GM12878 (cell line): ENCODE measurements around the gene MAN1A1. TPM values are rescaled to one million over a fixed set of nuclear protein-coding genes. Genes with fewer than 3 reads are reported as not detected.

ENCODE experiments used
- ATAC-seq: fragments of 200-7000 bp; cut with Tn5 transposase; 3 replicates; pipeline ENCODE4 v1.9.1; 2020; ENCODE audit warnings: mild to moderate bottlenecking, moderate library complexity
- BruUV-seq: library from RNA; stranded (reverse); fragments of 400-500 nt; replicated peaks from 2 replicates; lab custom pipeline; 2021; lab: Mats Ljungman, UMichigan
- CTCF ChIA-PET: fragments of 300-600 bp; sonication (Branson Sonifier 250); formaldehyde crosslinking; extraction: SDS; loops from one replicate; lab custom pipeline; 2021; ENCODE audit warnings: inconsistent platforms; lab: Yijun Ruan, JAX
- POLR2A ChIA-PET: fragments of 350-600 bp; formaldehyde crosslinking; extraction: SDS; loops from one replicate; lab custom pipeline; 2021; ENCODE audit warnings: inconsistent platforms; lab: Charles Lee
- RAD21 ChIA-PET: fragments of 300-600 bp; sonication (Branson Sonifier 250); formaldehyde crosslinking; loops from one replicate; lab custom pipeline; 2023; ENCODE audit warnings: antibody characterized with exemption; ENCODE audit not compliant: unreplicated experiment; lab: Charles Lee
- SMC1A ChIA-PET: fragments of 300-600 bp; sonication (Branson Sonifier 250); formaldehyde crosslinking; loops from one replicate; lab custom pipeline; 2023; ENCODE audit not compliant: unreplicated experiment, uncharacterized antibody; lab: Charles Lee
- DNase-seq: peaks from one replicate; pipeline ENCODE4 v3.0.0-alpha.2; 2011; ENCODE audit warnings: low read depth, low spot score
- FAIRE-seq: peaks from 3 replicates; lab custom pipeline; 2011; peaks lifted over from hg19 to GRCh38; lab: Jason Lieb, UNC
- H2AFZ ChIP-seq: 2 replicates; pipeline ENCODE4 v1.6.0; 2011; ENCODE audit warnings: low read depth, low read length, control low read depth; ENCODE audit not compliant: control insufficient read depth
- H3K27ac ChIP-seq: 2 replicates; pipeline ENCODE4 v1.5.1; 2011; ENCODE audit warnings: control low read depth; ENCODE audit not compliant: control insufficient read depth, insufficient read depth
- H3K27me3 ChIP-seq, 2 experiments: replicated peaks in 1 of 2; 2 replicates each; pipeline versions ENCODE4 v1.6.0 to v1.6.1; 2011; ENCODE audit warnings: low read length in 1 of 2; ENCODE audit not compliant: control insufficient read depth in 2 of 2, insufficient read depth in 2 of 2
- H3K36me3 ChIP-seq, 2 experiments: 2 replicates each; pipeline ENCODE4 v1.5.1; 2011; ENCODE audit warnings: low read length in 1 of 2; ENCODE audit not compliant: control insufficient read depth in 2 of 2, insufficient read depth in 2 of 2
- H3K4me1 ChIP-seq: 2 replicates; pipeline ENCODE4 v1.6.1; 2011; ENCODE audit warnings: mild to moderate bottlenecking, low read length, moderate library complexity, mixed read lengths; ENCODE audit not compliant: control insufficient read depth, insufficient read depth
- H3K4me2 ChIP-seq: 2 replicates; pipeline ENCODE4 v1.6.0; 2011; ENCODE audit warnings: control low read depth; ENCODE audit not compliant: control insufficient read depth, insufficient read depth
- H3K4me3 ChIP-seq: fragments of 200-600 bp; sonication (generic); 2 replicates; pipeline ENCODE4 v1.5.1; 2016
- H3K79me2 ChIP-seq: 2 replicates; pipeline ENCODE4 v1.6.0; 2011; ENCODE audit warnings: low read length; ENCODE audit not compliant: control insufficient read depth, insufficient read depth
- H3K9ac ChIP-seq: 2 replicates; pipeline ENCODE4 v1.8.0; 2011; ENCODE audit warnings: low read length, control low read depth, mixed read lengths; ENCODE audit not compliant: control insufficient read depth, insufficient read depth
- H3K9me3 ChIP-seq: replicated peaks from 3 replicates; pipeline ENCODE4 v1.5.1; 2011; ENCODE audit warnings: mild to moderate bottlenecking, low read length; ENCODE audit not compliant: control insufficient read depth, insufficient read depth
- H4K20me1 ChIP-seq: 2 replicates; pipeline ENCODE4 v1.6.0; 2011; ENCODE audit not compliant: control insufficient read depth, insufficient read depth
- BRCA1 ChIP-seq: IDR thresholded peaks from 2 replicates; pipeline ENCODE4 v1.6.1; 2011; ENCODE audit warnings: low read depth, low read length, improper control_type of control experiment
- HCFC1 ChIP-seq: fragments of 150-350 bp; IDR thresholded peaks from 2 replicates; pipeline ENCODE4 v1.6.1; 2014; ENCODE audit warnings: low read length
- HDGF ChIP-seq: fragments of 450-650 bp; IDR thresholded peaks from 2 replicates; pipeline ENCODE4 v1.6.1; 2016; ENCODE audit warnings: antibody characterized with exemption
- RAD21 ChIP-seq: IDR thresholded peaks from 2 replicates; pipeline ENCODE4 v1.6.1; 2011; ENCODE audit warnings: mild to moderate bottlenecking, low read depth, low read length, moderate library complexity; ENCODE audit not compliant: insufficient read depth
- SMC3 ChIP-seq: IDR thresholded peaks from 2 replicates; pipeline ENCODE4 v1.6.1; 2011; ENCODE audit warnings: low read length, improper control_type of control experiment, borderline replicate concordance
- SPI1 ChIP-seq: IDR thresholded peaks from 2 replicates; pipeline ENCODE4 v1.6.1; 2011; ENCODE audit warnings: low read depth, mild to moderate bottlenecking, low read length, moderate library complexity, borderline replicate concordance; ENCODE audit not compliant: insufficient read depth
- SRF ChIP-seq, 2 experiments: IDR thresholded peaks; 2 replicates each; pipeline ENCODE4 v1.6.1; 2011; ENCODE audit warnings: low read depth in 2 of 2, low read length in 2 of 2, mild to moderate bottlenecking in 1 of 2, moderate library complexity in 1 of 2
- STAT1 ChIP-seq: fragments of 450-650 bp; conservative IDR thresholded peaks from 2 replicates; pipeline ENCODE4 v1.6.1; 2014; ENCODE audit warnings: antibody characterized with exemption, mild to moderate bottlenecking
- STAT3 ChIP-seq: IDR thresholded peaks from 2 replicates; pipeline ENCODE4 v1.6.1; 2011; ENCODE audit warnings: low read depth, low read length, improper control_type of control experiment
- ZZZ3 ChIP-seq: IDR thresholded peaks from 2 replicates; pipeline ENCODE4 v1.6.1; 2011; ENCODE audit warnings: low read depth; ENCODE audit not compliant: control insufficient read depth, insufficient read length
- WGBS: methylation state at CpG from one replicate; pipeline ENCODE4 v1.1.6; 2016; ENCODE audit warnings: low lambda C conversion rate; ENCODE audit not compliant: insufficient replicate concordance, insufficient coverage; ENCODE audit errors: missing lambda C conversion rate; 5-methylcytosine and 5-hydroxymethylcytosine counted together
- in situ Hi-C: fragments of 300-500 bp; cut with MboI; formaldehyde crosslinking; loops from 9 replicates; pipeline ENCODE4 v1.14.3; 2018; ENCODE audit warnings: mixed read lengths
- intact Hi-C: fragments of 100-400 bp; cut with micrococcal nuclease; formaldehyde crosslinking; loops from one replicate; pipeline ENCODE4 v1.14.2; 2022; ENCODE audit not compliant: unreplicated experiment
- polyA plus RNA-seq, 11 experiments: library from polyadenylated mRNA; depleted of rRNA in 4 of 11; unstranded in 6 of 11; stranded (reverse) in 5 of 11; fragments of >200 nt; fragmentation: Nextera tagmentation in 4 of 11; fragmentation: Illumina TruSeq in 1 of 11; extraction: Ambion mirVana in 4 of 11; extraction: Trizol in 1 of 11; gene quantifications; 1 replicate in 1 of 11; 2 replicates in 10 of 11; pipeline versions ENCODE4 v1.2.1 to v1.2.3, GENCODE V29; 2011 to 2016; ENCODE audit warnings: inconsistent platforms in 2 of 11, missing spikeins in 2 of 11, low read depth in 1 of 11
- total RNA-seq, 4 experiments: library from RNA; depleted of rRNA in 3 of 4; stranded (reverse); fragments of >200 nt in 3 of 4; fragmentation: Illumina TruSeq in 1 of 4; extraction: Trizol in 1 of 4; gene quantifications; 2 replicates each; pipeline versions ENCODE4 v1.2.1 to v1.2.3, GENCODE V29; 2013 to 2021
- TF ChIP-seq, protein P1 (sequence below): fragments of 450-650 bp; IDR thresholded peaks from 2 replicates; pipeline ENCODE4 v1.6.1; 2017; ENCODE audit warnings: mild to moderate bottlenecking, moderate library complexity
- TF ChIP-seq, protein P2 (sequence below): fragments of 150-350 bp; IDR thresholded peaks from 2 replicates; pipeline ENCODE4 v1.6.1; 2014; ENCODE audit warnings: mild to moderate bottlenecking, low read depth, low read length
- TF ChIP-seq, protein P3 (sequence below): fragments of 450-650 bp; IDR thresholded peaks from 2 replicates; pipeline ENCODE4 v1.6.1; 2016; ENCODE audit warnings: mild to moderate bottlenecking

The MAN1A1 gene
- total and polyA plus RNA-seq, 10 of the 15 experiments (the other 5 are each of a cell fraction or from before 2014, with no cell fraction given) = 5.4 to 28.1 (median 19.5) TPM

DNA sequence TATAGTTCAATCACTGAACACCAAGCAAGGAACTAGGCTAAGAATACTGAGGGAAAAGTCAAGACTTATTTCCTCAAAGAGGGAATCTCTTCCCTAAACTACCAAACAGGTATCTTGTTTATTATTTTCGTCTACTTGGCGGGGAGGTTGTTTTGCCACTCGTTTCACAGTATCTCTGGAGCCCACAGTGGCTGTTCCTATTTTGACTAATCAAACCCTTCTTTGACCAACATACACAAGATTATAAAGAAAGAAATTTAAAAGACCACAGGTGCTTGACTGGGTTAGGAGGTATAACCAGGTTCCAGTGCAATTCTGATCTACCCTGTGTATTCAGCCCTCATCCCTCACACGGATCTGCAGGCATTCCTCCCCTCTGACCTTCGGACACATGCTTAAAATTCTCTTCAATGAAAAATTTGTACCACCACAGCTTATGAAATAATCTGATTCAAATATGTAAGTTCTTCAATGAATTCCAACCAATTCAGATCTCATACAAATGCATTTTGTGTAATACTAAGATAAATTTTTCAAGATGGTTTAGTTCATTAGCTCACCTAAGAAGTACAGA, 5.9 kb downstream of the MAN1A1 start (continued):
- TF ChIP-seq, protein P1, sequence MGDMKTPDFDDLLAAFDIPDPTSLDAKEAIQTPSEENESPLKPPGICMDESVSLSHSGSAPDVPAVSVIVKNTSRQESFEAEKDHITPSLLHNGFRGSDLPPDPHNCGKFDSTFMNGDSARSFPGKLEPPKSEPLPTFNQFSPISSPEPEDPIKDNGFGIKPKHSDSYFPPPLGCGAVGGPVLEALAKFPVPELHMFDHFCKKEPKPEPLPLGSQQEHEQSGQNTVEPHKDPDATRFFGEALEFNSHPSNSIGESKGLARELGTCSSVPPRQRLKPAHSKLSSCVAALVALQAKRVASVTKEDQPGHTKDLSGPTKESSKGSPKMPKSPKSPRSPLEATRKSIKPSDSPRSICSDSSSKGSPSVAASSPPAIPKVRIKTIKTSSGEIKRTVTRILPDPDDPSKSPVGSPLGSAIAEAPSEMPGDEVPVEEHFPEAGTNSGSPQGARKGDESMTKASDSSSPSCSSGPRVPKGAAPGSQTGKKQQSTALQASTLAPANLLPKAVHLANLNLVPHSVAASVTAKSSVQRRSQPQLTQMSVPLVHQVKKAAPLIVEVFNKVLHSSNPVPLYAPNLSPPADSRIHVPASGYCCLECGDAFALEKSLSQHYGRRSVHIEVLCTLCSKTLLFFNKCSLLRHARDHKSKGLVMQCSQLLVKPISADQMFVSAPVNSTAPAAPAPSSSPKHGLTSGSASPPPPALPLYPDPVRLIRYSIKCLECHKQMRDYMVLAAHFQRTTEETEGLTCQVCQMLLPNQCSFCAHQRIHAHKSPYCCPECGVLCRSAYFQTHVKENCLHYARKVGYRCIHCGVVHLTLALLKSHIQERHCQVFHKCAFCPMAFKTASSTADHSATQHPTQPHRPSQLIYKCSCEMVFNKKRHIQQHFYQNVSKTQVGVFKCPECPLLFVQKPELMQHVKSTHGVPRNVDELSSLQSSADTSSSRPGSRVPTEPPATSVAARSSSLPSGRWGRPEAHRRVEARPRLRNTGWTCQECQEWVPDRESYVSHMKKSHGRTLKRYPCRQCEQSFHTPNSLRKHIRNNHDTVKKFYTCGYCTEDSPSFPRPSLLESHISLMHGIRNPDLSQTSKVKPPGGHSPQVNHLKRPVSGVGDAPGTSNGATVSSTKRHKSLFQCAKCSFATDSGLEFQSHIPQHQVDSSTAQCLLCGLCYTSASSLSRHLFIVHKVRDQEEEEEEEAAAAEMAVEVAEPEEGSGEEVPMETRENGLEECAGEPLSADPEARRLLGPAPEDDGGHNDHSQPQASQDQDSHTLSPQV = no peak
- TF ChIP-seq HCFC1 = no peak

DNA sequence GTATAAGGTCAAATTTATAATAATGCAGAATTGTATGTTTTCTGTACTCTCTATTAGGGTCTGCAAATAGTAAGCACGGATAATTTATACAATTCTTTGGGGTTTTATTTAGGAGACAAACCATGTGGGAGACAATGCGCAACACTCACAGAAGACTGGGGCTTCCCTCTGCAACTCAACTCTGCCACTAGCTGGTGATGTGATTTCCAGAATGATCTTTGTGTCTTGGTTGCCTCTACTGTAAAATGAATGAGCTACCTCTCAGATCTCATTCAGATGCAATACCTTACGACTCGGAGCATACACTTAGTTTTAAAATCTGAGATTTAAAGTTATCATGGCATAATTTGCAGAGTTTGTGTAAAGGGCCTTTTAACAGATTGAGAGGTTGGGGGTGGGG, 6.4 kb downstream of the MAN1A1 start:
- Histone ChIP-seq H3K9me3 (no peaks in the 10 kb centered on the region), H3K4me2 (peak overlapping the region; percentile 40; the same call in 1 of the 2 replicates), H3K4me3 (no peak overlapping the region), H3K4me1 (peaks cover 10% of the 10 kb centered on the region), H3K79me2 (peaks cover 31% of the 10 kb centered on the region), H3K36me3 (no peaks in the 10 kb centered on the region), H2AFZ (no peak overlapping the region), H3K9ac (no peak overlapping the region), H3K27ac (no peak overlapping the region), H4K20me1 (no peaks in the 10 kb centered on the region), H3K27me3 (no peaks in the 10 kb centered on the region)
- SMC1A ChIA-PET = interaction anchor here (0.6 to 18.1 kb wide), 30 partner anchors 8 to 635 kb away, joined by 3 to 359 read pairs (median 6); no protein-coding TSS in a partner anchor
- CTCF ChIA-PET = interaction anchor here (0.6 to 8.4 kb wide), 27 partner anchors 8 to 211 kb away, joined by 3 to 144 read pairs (median 4); no protein-coding TSS in a partner anchor
- RAD21 ChIA-PET = interaction anchor here (0.6 to 18.1 kb wide), 16 partner anchors 8 to 638 kb away, joined by 3 to 414 read pairs (median 8); no protein-coding TSS in a partner anchor
- POLR2A ChIA-PET = interaction anchor here (0.6 to 5.2 kb wide), 7 partner anchors 9 to 195 kb away, joined by 3 to 60 read pairs (median 3); no protein-coding TSS in a partner anchor
- no peak for DNase-seq
- WGBS = 96% methylated on average over 4 of the region's 4 CpGs
- FAIRE-seq = no peak
- peak; percentile 35 for ATAC-seq
- BruUV-seq = no TSS peak
- in situ Hi-C loops (loop anchor here (5.0 to 10.0 kb wide), 2 partner anchors 191 to 632 kb away; no protein-coding TSS in a partner anchor), intact Hi-C loops (loop anchor here (10.0 kb wide), 1 partner anchor 448 kb away; the partner anchor contains the start of gene ASF1A)
- TF ChIP-seq STAT1 = no peak
- TF ChIP-seq BRCA1 = no peak
- TF ChIP-seq, protein P2, sequence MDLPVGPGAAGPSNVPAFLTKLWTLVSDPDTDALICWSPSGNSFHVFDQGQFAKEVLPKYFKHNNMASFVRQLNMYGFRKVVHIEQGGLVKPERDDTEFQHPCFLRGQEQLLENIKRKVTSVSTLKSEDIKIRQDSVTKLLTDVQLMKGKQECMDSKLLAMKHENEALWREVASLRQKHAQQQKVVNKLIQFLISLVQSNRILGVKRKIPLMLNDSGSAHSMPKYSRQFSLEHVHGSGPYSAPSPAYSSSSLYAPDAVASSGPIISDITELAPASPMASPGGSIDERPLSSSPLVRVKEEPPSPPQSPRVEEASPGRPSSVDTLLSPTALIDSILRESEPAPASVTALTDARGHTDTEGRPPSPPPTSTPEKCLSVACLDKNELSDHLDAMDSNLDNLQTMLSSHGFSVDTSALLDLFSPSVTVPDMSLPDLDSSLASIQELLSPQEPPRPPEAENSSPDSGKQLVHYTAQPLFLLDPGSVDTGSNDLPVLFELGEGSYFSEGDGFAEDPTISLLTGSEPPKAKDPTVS = peak; percentile 59; the same call in 1 of the 2 replicates
- TF ChIP-seq, protein P3, sequence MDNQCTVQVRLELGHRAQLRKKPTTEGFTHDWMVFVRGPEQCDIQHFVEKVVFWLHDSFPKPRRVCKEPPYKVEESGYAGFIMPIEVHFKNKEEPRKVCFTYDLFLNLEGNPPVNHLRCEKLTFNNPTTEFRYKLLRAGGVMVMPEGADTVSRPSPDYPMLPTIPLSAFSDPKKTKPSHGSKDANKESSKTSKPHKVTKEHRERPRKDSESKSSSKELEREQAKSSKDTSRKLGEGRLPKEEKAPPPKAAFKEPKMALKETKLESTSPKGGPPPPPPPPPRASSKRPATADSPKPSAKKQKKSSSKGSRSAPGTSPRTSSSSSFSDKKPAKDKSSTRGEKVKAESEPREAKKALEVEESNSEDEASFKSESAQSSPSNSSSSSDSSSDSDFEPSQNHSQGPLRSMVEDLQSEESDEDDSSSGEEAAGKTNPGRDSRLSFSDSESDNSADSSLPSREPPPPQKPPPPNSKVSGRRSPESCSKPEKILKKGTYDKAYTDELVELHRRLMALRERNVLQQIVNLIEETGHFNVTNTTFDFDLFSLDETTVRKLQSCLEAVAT = no peak
- no peak for TF ChIP-seq SRF (IDR thresholded peaks at IDR 0.05; ENCODE audit: low read depth in 2 of 2, low read length in 2 of 2)
- peak; percentile 44; the same call in 1 of the 2 replicates for TF ChIP-seq RAD21
- TF ChIP-seq ZZZ3 = no peak
- TF ChIP-seq SMC3 = peak; percentile 23; the same call in 1 of the 2 replicates
- no peak for TF ChIP-seq STAT3
- no peak for TF ChIP-seq HDGF
- no peak for TF ChIP-seq SPI1
